Thyroid gland (tissue), 4 donors: Measurements from ENCODE around the gene TAS2R39. TPM values are rescaled to one million over a fixed set of nuclear protein-coding genes. Genes with fewer than 3 reads are reported as not detected.
"Not testable (repeated sequence)": the region's sequence is repeated elsewhere in the genome, so short reads cannot be mapped to it uniquely, and the experiment has no call there.

Experiments used
- DNase-seq, 2 donors: peaks; one replicate each; pipeline ENCODE4 v3.0.0-alpha.2; 2019
- H3K27ac ChIP-seq, 3 donors: fragments of 200-600 bp; sonication (generic); 1 replicate in 2 of 3; 2 replicates in 1 of 3; pipeline ENCODE4 v1.5.1; 2016 to 2019; ENCODE audit warnings: mild to moderate bottlenecking in 1 of 3, moderate library complexity in 1 of 3
- H3K27me3 ChIP-seq: fragments of 200-600 bp; sonication (generic); one replicate; pipeline ENCODE4 v1.5.1; 2019
- H3K36me3 ChIP-seq, 2 donors: fragments of 200-600 bp; sonication (generic); one replicate each; pipeline ENCODE4 v1.5.1; 2016 to 2019
- H3K4me1 ChIP-seq, 2 donors: fragments of 200-600 bp; sonication (generic); one replicate each; pipeline ENCODE4 v1.5.1; 2017 to 2019
- H3K4me3 ChIP-seq, 3 donors: fragments of 200-600 bp; sonication (generic); replicated peaks in 1 of 3; 1 replicate in 2 of 3; 2 replicates in 1 of 3; pipeline ENCODE4 v1.5.1; 2016; ENCODE audit warnings: mild to moderate bottlenecking in 1 of 3
- H3K9me3 ChIP-seq: fragments of 200-600 bp; sonication (generic); one replicate; pipeline ENCODE4 v1.5.1; 2017
- CTCF ChIP-seq, 6 experiments: fragments of 200-600 bp in 3 of 6; fragments of 450-650 bp in 3 of 6; sonication (generic) in 3 of 6; IDR thresholded peaks; one replicate each; pipeline ENCODE4 v1.5.1; 2016 to 2019; ENCODE audit warnings: antibody characterized with exemption in 6 of 6, mild to moderate bottlenecking in 2 of 6, inconsistent platforms in 1 of 6, moderate library complexity in 1 of 6
- POLR2A ChIP-seq, 2 donors: fragments of 450-650 bp; IDR thresholded peaks; one replicate each; pipeline ENCODE4 v1.6.1; 2017; ENCODE audit warnings: antibody characterized with exemption in 2 of 2, mild to moderate bottlenecking in 2 of 2, moderate library complexity in 1 of 2
- WGBS, 2 donors: methylation state at CpG; one replicate each; pipeline ENCODE4 v1.1.5; 2017; 5-methylcytosine and 5-hydroxymethylcytosine counted together
- intact Hi-C: fragments of 100-400 bp; cut with DNase I; formaldehyde crosslinking; loops from one replicate; pipeline ENCODE4 v1.15.1; 2023
- total RNA-seq, 4 donors: library from RNA; depleted of rRNA; stranded (reverse); fragments of >200 nt; gene quantifications; one replicate each; pipeline ENCODE4 v1.2.3, GENCODE V29; 2016

Gene TAS2R39
- total RNA-seq, 4 donors from 2014 or later = not detected

GRCh38 chr7:143202161-143202560 lies 18.9 kb downstream of the TAS2R39 start:
- Histone ChIP-seq H3K9me3 (no peaks in the 10 kb centered on the region), H3K27me3 (no peaks in the 10 kb centered on the region), H3K27ac (no peak overlapping the region), H3K36me3 (no peaks in the 10 kb centered on the region), H3K4me3 (no peak overlapping the region), H3K4me1 (no peaks in the 10 kb centered on the region)
- DNase-seq = no peak
- intact Hi-C loops = no loop called here
- 95 to 96% methylated on average over 2 of the region's 2 CpGs for WGBS, 2 donors
- TF ChIP-seq POLR2A (IDR thresholded peaks at IDR 0.05) (no peak), CTCF (IDR thresholded peaks at IDR 0.05) (no peak)

- intact Hi-C loops = no loop called here
- Histone ChIP-seq H3K9me3 (no peaks in the 10 kb centered on the region), H3K36me3 (no peaks in the 10 kb centered on the region), H3K4me1 (no peaks in the 10 kb centered on the region), H3K27ac (no peak overlapping the region), H3K27me3 (no peaks in the 10 kb centered on the region), H3K4me3 (no peak overlapping the region)
- 87% methylated on average over 3 of the region's 3 CpGs for WGBS, 2 donors
- no peak for DNase-seq
- TF ChIP-seq CTCF (IDR thresholded peaks at IDR 0.05) = no peak
- TF ChIP-seq POLR2A (IDR thresholded peaks at IDR 0.05) = no peak
Measured at GRCh38 chr7:143203386-143203785, 20.2 kb downstream of the TAS2R39 start.

- intact Hi-C loops = no loop called here
Measured at GRCh38 chr7:143205560-143206293, 22.5 kb downstream of the TAS2R39 start.

GRCh38 chr7:143210541-143210940 lies 27.3 kb downstream of the TAS2R39 start:
- intact Hi-C loops = loop anchor here (10.0 kb wide), 1 partner anchor 336 kb away; no protein-coding TSS in a partner anchor
- no peaks in the 10 kb centered on the region for H3K9me3 ChIP-seq
- H3K36me3 ChIP-seq = no peaks in the 10 kb centered on the region
- no peaks in the 10 kb centered on the region for H3K4me1 ChIP-seq
- TF ChIP-seq POLR2A (IDR thresholded peaks at IDR 0.05) (no peak), CTCF (IDR thresholded peaks at IDR 0.05) (no peak)
- DNase-seq = no peak
- WGBS, 2 donors = 57 to 63% methylated on average over 4 of the region's 4 CpGs
- no peak overlapping the region for H3K4me3 ChIP-seq
- H3K27ac ChIP-seq = no peak overlapping the region
- H3K27me3 ChIP-seq = no peaks in the 10 kb centered on the region

More at GRCh38 chr7:143205560-143206293, 22.5 kb downstream of the TAS2R39 start:
- Histone ChIP-seq H3K4me1 (no peaks in the 10 kb centered on the region), H3K36me3 (no peaks in the 10 kb centered on the region), H3K9me3 (no peaks in the 10 kb centered on the region), H3K27ac (no peak overlapping the region), H3K27me3 (no peaks in the 10 kb centered on the region), H3K4me3 (no peak overlapping the region)
- no peak for TF ChIP-seq POLR2A (IDR thresholded peaks at IDR 0.05)
- TF ChIP-seq CTCF (IDR thresholded peaks at IDR 0.05) = no peak
- 85 to 87% methylated on average over 13 of the region's 13 CpGs for WGBS, 2 donors
- no peak for DNase-seq

- not testable (repeated sequence) for H3K36me3 ChIP-seq, H3K4me3 ChIP-seq, H3K4me1 ChIP-seq, H3K27me3 ChIP-seq, H3K9me3 ChIP-seq, H3K27ac ChIP-seq, DNase-seq
- intact Hi-C loops = loop anchor here (10.0 kb wide), 1 partner anchor 339 kb away; no protein-coding TSS in a partner anchor
- 94 to 96% methylated on average over 4 of the region's 4 CpGs for WGBS, 2 donors
Measured at GRCh38 chr7:143213478-143213877, 30.3 kb downstream of the TAS2R39 start.
